GM06990 (cell line): ENCODE data around the gene ZBP1.

Experiments
- DNase-seq: peaks from one replicate; pipeline ENCODE4 v3.0.0-alpha.2; 2011; ENCODE audit not compliant: insufficient read length; ENCODE audit errors: extremely low read depth
- H3K27me3 ChIP-seq: replicated peaks from 2 replicates; pipeline ENCODE4 v1.6.0; 2011; ENCODE audit warnings: low read length; ENCODE audit not compliant: control insufficient read depth, insufficient read depth
- H3K36me3 ChIP-seq: 2 replicates; pipeline ENCODE4 v1.5.1; 2011; ENCODE audit warnings: low read length; ENCODE audit not compliant: control insufficient read depth, insufficient read depth
- H3K4me3 ChIP-seq: replicated peaks from 2 replicates; pipeline ENCODE4 v1.5.1; 2011; ENCODE audit warnings: low read depth, mild to moderate bottlenecking, control low read depth, low read length
- CTCF ChIP-seq: IDR thresholded peaks from 2 replicates; pipeline ENCODE4 v1.5.1; 2011; ENCODE audit warnings: low read length, control low read depth, mild to moderate bottlenecking, inconsistent platforms; ENCODE audit not compliant: insufficient read depth, poor library complexity, severe bottlenecking

ZBP1 gene

DNA sequence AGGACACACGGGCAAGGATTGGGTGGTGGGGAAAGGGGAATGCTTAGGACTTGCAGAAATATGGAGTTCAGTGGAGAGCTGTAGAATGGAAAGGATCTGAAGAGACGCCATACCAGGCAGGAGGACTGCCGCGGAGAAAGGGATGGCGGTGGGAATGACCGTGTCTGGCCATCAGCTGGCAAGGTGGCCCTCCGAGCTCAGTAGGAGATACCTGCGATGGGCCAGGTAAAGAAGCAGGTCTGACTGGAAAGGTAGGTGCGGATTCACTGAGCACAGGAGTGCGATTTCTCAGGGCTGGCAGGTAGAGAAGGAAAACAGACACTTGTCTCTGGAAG lies 33.3 kb downstream of the ZBP1 start:
- Histone ChIP-seq H3K4me3 (no peak overlapping the region), H3K36me3 (no peaks in the 10 kb centered on the region), H3K27me3 (peaks cover 1% of the 10 kb centered on the region)
- no peak for TF ChIP-seq CTCF
- DNase-seq, result no peak

DNA sequence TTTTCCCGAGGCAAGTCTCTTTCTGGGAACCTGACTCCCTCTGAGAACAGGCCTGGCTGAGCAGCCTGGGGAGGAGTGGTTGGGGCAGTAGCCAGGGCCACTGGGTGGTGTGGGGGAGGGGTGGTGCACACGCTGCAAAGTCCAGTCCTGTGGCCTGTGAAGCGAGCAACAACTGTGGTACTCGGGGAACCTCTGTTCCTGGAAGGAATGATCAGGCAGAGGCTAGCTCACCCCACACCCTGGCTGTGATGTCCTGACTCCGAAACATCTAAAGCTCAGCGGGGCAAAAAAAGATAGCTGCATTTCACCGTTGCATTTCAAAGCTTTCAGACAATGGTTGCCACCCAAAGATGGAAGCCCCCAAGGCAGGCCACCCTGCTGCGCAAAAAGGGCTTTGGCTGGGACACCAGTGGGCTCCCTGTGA lies 33.8 kb downstream of the ZBP1 start:
- Histone ChIP-seq H3K27me3 (peaks cover 3% of the 10 kb centered on the region), H3K36me3 (no peaks in the 10 kb centered on the region), H3K4me3 (no peak overlapping the region)
- no peak for TF ChIP-seq CTCF
- no peak for DNase-seq

GRCh38 chr20:57585466-57586213 lies 34.6 kb downstream of the ZBP1 start:
- TF ChIP-seq CTCF, result no peak
- H3K4me3 ChIP-seq, result no peak overlapping the region
- H3K27me3 ChIP-seq, result peaks cover 3% of the 10 kb centered on the region
- H3K36me3 ChIP-seq, result no peaks in the 10 kb centered on the region
- no peak for DNase-seq

DNA sequence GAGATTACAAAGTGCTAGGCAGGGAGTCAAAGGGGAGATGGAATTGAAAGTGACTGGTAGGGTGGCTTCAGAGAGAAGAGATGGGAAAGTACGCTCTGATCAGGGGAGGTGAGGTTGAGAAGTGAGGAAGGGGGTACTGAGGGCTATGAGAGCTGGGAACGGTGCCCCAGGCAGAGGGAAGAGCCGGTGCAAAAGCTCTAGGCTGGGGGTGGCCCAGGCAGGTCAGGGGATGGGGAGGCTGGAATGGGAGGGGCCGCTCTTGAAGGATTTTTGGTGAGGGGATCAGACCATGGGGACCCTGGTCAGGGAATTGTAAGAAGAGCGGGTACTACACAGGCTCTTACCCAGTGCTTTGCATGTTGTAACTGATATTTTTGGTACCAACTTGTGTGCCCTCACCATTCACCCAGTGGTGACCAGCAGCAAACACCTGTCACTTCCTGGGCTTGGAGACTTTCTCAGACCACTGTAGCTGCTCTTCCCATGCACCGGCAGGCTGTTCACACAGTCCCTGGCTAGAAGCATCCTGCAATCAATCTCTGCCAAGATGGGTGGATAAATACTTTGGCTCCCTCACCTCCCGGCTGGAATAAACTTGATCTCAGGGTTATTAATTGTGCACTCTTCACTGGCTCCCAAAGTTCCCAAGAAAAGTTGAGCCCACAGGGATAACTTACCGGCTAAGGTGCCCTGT lies 35.3 kb downstream of the ZBP1 start:
- no peak for TF ChIP-seq CTCF
- H3K27me3 ChIP-seq, result peaks cover 3% of the 10 kb centered on the region
- no peaks in the 10 kb centered on the region for H3K36me3 ChIP-seq
- H3K4me3 ChIP-seq, result no peak overlapping the region
- DNase-seq, result no peak

DNA sequence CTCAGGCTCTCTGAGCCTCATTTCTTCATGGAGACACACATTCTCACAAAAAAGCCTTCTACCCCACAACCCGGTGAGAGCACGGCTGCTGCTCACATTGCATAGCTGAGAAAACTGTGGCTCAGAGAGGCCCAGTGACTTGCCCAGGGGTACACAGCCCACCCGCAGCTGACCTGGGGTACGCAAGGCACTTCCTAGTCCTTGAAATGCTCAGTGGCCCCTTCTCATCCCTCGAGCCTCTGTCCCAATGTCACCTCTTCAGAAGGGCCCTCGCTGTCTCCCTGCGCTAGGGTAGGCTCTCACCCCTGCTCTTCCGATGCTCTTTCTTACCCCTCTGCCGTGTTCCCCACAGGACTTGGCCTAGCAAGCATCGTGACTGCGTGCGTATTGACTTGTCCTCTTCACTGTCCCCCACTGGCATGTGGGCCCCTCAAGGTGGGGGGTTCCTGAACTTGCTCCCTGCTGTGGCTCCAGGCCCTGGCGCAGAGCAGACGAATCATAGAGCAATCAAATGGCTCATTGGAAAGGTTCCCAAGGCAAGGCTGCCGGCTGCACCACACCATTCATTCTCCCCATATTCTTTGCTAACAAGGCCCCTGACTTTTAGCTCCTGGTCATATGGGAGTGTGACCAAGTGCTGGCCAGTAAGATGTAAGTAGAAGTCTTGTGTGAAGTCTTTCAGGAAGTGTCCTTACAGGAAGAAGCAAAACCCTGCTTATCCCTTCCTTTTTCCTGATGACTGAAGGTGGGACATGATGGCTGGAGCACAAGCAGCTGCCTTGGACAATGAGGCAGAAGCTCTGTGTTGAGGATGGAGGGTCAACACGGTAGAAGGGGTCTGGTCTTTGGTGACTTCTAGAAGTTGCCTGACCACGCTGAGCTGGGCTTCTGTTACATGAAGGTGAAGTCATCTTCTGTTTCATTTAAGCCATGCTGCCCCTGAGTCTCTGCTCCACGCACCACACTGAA lies 36.7 kb downstream of the ZBP1 start:
- no peaks in the 10 kb centered on the region for H3K36me3 ChIP-seq
- DNase-seq, result no peak
- no peak overlapping the region for H3K4me3 ChIP-seq
- TF ChIP-seq CTCF, result no peak
- H3K27me3 ChIP-seq, result peaks cover 3% of the 10 kb centered on the region
